HL-60 (cell line): Measurements from ENCODE around the gene PIMREG.

Experiments
- DNase-seq, 2 experiments: peaks; one replicate each; pipeline ENCODE4 v3.0.0-alpha.2; 2010 to 2020; ENCODE audit warnings: low read depth in 1 of 2, low spot score in 1 of 2
- H3K27ac ChIP-seq: fragments of 250-450 bp; sonication (Bioruptor Pico); replicated peaks from 2 replicates; pipeline ENCODE4 v1.5.1; 2020; ENCODE audit warnings: mild to moderate bottlenecking, moderate library complexity
- H3K27me3 ChIP-seq: fragments of 250-450 bp; sonication (Bioruptor Pico); 2 replicates; pipeline ENCODE4 v1.5.1; 2021; ENCODE audit warnings: mild to moderate bottlenecking, moderate library complexity; ENCODE audit not compliant: insufficient read depth, poor library complexity, severe bottlenecking
- H3K4me3 ChIP-seq: replicated peaks from 2 replicates; pipeline ENCODE4 v1.5.1; 2011; ENCODE audit warnings: mild to moderate bottlenecking, control low read depth, low read length; ENCODE audit not compliant: insufficient read depth
- CTCF ChIP-seq: IDR thresholded peaks from one replicate; pipeline ENCODE4 v1.5.1; 2011; ENCODE audit warnings: low read length, control low read depth, inconsistent platforms; ENCODE audit not compliant: insufficient read depth
- GABPA ChIP-seq: IDR thresholded peaks from 2 replicates; pipeline ENCODE4 v1.6.1; 2012; ENCODE audit warnings: low read depth
- POLR2AphosphoS5 ChIP-seq: IDR thresholded peaks from 2 replicates; pipeline ENCODE4 v1.6.1; 2012; ENCODE audit warnings: low read depth
- REST ChIP-seq: IDR thresholded peaks from 2 replicates; pipeline ENCODE4 v1.6.1; 2012; ENCODE audit warnings: low read depth; ENCODE audit not compliant: insufficient replicate concordance
- SPI1 ChIP-seq: IDR thresholded peaks from 2 replicates; pipeline ENCODE4 v1.6.1; 2012; ENCODE audit warnings: low read depth, mild to moderate bottlenecking, borderline replicate concordance

Gene PIMREG

GRCh38 chr17:6470751-6471521 lies 26.7 kb downstream of the PIMREG start:
- H3K27me3 ChIP-seq: no peaks in the 10 kb centered on the region
- no peak for TF ChIP-seq CTCF
- no peak for TF ChIP-seq REST
- TF ChIP-seq SPI1: no peak
- no peak for TF ChIP-seq POLR2AphosphoS5
- no peak for TF ChIP-seq GABPA
- H3K27ac ChIP-seq: no peak overlapping the region
- DNase-seq: no peak
- no peak overlapping the region for H3K4me3 ChIP-seq

GRCh38 chr17:6471531-6472465 lies 27.5 kb downstream of the PIMREG start:
- H3K27me3 ChIP-seq: no peaks in the 10 kb centered on the region
- DNase-seq: no peak
- no peak overlapping the region for H3K4me3 ChIP-seq
- no peak overlapping the region for H3K27ac ChIP-seq
- TF ChIP-seq SPI1: no peak
- no peak for TF ChIP-seq CTCF
- TF ChIP-seq GABPA: no peak
- no peak for TF ChIP-seq REST
- TF ChIP-seq POLR2AphosphoS5: no peak

- Histone ChIP-seq H3K4me3 (no peak overlapping the region), H3K27ac (no peak overlapping the region), H3K27me3 (no peaks in the 10 kb centered on the region)
- no peak for DNase-seq
- TF ChIP-seq SPI1 (no peak), REST (no peak), GABPA (no peak), POLR2AphosphoS5 (no peak)
These were observed 28.3 kb downstream of the PIMREG start for GRCh38 chr17:6472517-6472916.
